Ovary (tissue), 9 donors: ENCODE data around the gene PRAC1. TPM values are rescaled to one million over a fixed set of nuclear protein-coding genes. Genes with fewer than 3 reads are reported as not detected.

Source experiments
- DNase-seq, 5 donors: peaks; one replicate each; pipeline ENCODE4 v3.0.0-alpha.2; 2019 to 2020
- H3K27ac ChIP-seq, 2 donors: fragments of 200-600 bp; one replicate each; pipeline versions ENCODE4 v1.5.1 to v1.8.0; 2019 to 2022
- H3K27me3 ChIP-seq: fragments of 200-600 bp; one replicate; pipeline ENCODE4 v1.8.0; 2022
- H3K36me3 ChIP-seq: fragments of 200-600 bp; sonication (generic); one replicate; pipeline ENCODE4 v1.5.1; 2019
- H3K4me1 ChIP-seq: one replicate; pipeline ENCODE4 v1.8.1; 2013; ENCODE audit warnings: mild to moderate bottlenecking, moderate library complexity; ENCODE audit not compliant: insufficient read depth
- H3K4me3 ChIP-seq: fragments of 200-600 bp; sonication (generic); one replicate; pipeline ENCODE4 v1.5.1; 2017
- H3K9me3 ChIP-seq, 2 donors: fragments of 200-600 bp in 1 of 2; sonication (generic) in 1 of 2; one replicate each; pipeline versions ENCODE4 v1.5.1 to v1.8.1; 2013 to 2019; ENCODE audit warnings: mild to moderate bottlenecking in 1 of 2, moderate library complexity in 1 of 2
- EP300 ChIP-seq: sonication (generic); formaldehyde crosslinking; IDR thresholded peaks from one replicate; pipeline ENCODE4 v1.6.1; 2017; ENCODE audit warnings: antibody characterized with exemption
- POLR2A ChIP-seq: fragments of 450-650 bp; IDR thresholded peaks from one replicate; pipeline ENCODE4 v1.6.1; 2017; ENCODE audit warnings: antibody characterized with exemption, mild to moderate bottlenecking, moderate library complexity
- WGBS, 3 donors: extraction: QIAGEN DNeasy Blood & Tissue Kit in 1 of 3; methylation state at CpG; one replicate each; pipeline versions ENCODE4 v1.1.5 to v1.1.7; 2013 to 2017; 5-methylcytosine and 5-hydroxymethylcytosine counted together
- intact Hi-C, 4 donors: fragments of 100-400 bp; cut with DNase I; formaldehyde crosslinking; loops; one replicate each; pipeline versions ENCODE4 v1.11.0 to v1.15.1; 2022 to 2023
- polyA plus RNA-seq, 2 donors: library from polyadenylated mRNA; stranded (reverse); fragments of 200-250 nt in 1 of 2; fragments of 350-450 nt in 1 of 2; fragmentation: Illumina TruSeq in 1 of 2; extraction: RNeasy Lipid Tissue Mini Kit (QIAGEN cat#74804) in 1 of 2; gene quantifications; one replicate each; pipeline ENCODE4 v1.2.3, GENCODE V29; 2013 to 2014
- total RNA-seq, 7 donors: library from RNA; depleted of rRNA in 2 of 7; stranded (reverse); fragments of >200 nt in 2 of 7; fragmentation: NEBNext Ultra II Directional in 3 of 7; extraction: Animal tissue kit (Norgen Biotek cat#: 25700) in 3 of 7; gene quantifications; one replicate each; pipeline versions ENCODE4 v1.1.0 to v1.2.4, GENCODE V29; 2016 to 2023
- TF ChIP-seq, protein P1 (sequence below), 3 donors: fragments of 450-650 bp in 2 of 3; fragments of 200-600 bp in 1 of 3; IDR thresholded peaks; one replicate each; pipeline versions ENCODE4 v1.5.1 to v1.8.0; 2016 to 2022; ENCODE audit warnings: antibody characterized with exemption in 3 of 3, mild to moderate bottlenecking in 1 of 3
- donor health status: DM: no; HTN: no; CAD: no; lungs with moderate emphysema.
- donor health status: DM: no; HTN: no; CAD: no.
- donor health status: Bipolar disorder and iron deficiency.
- donor health status: DM: yes; HTN: yes; CAD: no.
- donor health status: DM: no; HTN: no; CAD: no.
- donor health status: DM: yes; HTN: yes; CAD: no.

Gene PRAC1
- total and polyA plus RNA-seq, 9 donors = not detected

DNA sequence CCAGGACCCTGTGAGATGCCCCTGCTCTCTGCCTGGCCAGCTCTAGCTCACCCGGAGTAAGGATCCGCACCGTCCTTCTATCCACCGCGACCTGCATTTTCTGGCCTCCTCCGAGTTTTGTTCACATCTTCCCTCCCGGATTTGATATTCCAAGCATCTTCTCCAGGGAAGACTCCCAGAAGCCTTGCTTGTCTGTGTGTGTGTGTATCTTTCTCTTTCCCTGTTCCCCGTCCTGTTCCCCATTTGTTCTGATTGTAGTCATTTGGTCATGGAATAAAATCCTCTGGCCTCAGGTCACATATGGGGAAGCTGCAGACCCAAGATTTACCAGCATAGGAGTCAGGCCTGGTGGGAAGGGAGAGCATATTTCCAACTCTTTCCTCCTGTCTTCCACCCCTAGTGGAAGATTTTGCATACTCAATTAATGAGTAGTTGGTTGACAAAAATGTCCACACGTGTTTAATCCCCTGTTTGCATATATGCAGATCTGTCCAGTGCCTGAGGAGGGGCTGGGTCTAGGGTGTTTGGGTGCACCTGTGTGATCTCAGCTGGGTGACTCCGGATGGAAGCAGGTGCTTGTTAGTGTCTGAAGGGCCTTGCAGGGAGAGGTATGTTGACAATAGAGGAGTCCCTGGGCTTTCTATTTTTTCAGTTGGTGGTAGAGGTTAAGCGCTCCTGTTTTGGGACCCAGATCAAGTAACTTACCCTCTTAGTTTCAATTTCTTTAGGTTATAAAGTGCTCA is 1.9 kb downstream of the PRAC1 start:
- Histone ChIP-seq H3K27ac (no peak overlapping the region), H3K9me3 (peaks cover 0 to 4% of the 10 kb centered on the region in 2 donors), H3K27me3 (no peaks in the 10 kb centered on the region), H3K4me3 (no peak overlapping the region), H3K36me3 (no peaks in the 10 kb centered on the region), H3K4me1 (no peaks in the 10 kb centered on the region)
- no peak for TF ChIP-seq POLR2A
- TF ChIP-seq EP300 = no peak
- TF ChIP-seq, protein P1, sequence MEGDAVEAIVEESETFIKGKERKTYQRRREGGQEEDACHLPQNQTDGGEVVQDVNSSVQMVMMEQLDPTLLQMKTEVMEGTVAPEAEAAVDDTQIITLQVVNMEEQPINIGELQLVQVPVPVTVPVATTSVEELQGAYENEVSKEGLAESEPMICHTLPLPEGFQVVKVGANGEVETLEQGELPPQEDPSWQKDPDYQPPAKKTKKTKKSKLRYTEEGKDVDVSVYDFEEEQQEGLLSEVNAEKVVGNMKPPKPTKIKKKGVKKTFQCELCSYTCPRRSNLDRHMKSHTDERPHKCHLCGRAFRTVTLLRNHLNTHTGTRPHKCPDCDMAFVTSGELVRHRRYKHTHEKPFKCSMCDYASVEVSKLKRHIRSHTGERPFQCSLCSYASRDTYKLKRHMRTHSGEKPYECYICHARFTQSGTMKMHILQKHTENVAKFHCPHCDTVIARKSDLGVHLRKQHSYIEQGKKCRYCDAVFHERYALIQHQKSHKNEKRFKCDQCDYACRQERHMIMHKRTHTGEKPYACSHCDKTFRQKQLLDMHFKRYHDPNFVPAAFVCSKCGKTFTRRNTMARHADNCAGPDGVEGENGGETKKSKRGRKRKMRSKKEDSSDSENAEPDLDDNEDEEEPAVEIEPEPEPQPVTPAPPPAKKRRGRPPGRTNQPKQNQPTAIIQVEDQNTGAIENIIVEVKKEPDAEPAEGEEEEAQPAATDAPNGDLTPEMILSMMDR (IDR thresholded peaks at IDR 0.05) = no peak
- intact Hi-C loops = loop anchor here in 2 of 4 donors (5.0 to 10.0 kb wide), 3 partner anchors 74 to 697 kb away; no protein-coding TSS in a partner anchor
- 18 to 22% (median 21%) methylated on average over 11 of the region's 11 CpGs for WGBS, 3 donors
- DNase-seq = no peak

DNA sequence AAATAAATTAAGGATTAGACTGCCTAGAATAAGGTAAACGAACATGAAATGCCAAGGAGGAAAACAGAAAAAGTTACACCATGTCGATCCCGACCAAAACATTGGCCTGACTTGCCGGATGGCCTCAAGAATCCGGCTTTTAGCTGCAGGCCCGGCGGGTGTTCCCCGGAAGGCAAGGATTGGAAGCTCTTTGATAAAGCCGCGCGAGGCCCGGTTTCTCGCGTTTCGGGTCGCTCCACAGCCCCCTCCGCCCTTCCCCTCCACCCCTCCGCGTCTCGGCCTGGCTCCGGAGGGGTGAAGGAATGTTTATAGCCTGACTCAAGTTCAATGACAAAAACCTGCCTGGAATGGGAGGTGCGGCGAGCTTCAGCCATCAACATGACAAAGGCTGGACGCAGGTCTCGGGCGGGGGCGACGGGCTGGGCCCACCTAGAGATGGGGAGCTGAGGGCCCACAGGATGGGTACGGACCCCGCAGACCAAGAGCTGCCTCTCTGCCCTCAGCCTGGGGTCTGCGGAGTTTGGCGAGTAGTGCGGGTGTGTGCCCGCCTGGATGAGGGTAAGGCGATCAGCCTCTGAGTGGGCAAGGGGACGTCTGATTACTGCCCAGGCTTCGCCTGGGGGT is 2.6 kb downstream of the PRAC1 start:
- Histone ChIP-seq H3K9me3 (peaks cover 0 to 4% of the 10 kb centered on the region in 2 donors), H3K4me3 (no peak overlapping the region), H3K27me3 (no peaks in the 10 kb centered on the region), H3K4me1 (no peaks in the 10 kb centered on the region), H3K36me3 (no peaks in the 10 kb centered on the region), H3K27ac (no peak overlapping the region)
- 6 to 10% (median 10%) methylated on average over 37 of the region's 37 CpGs for WGBS, 3 donors
- DNase-seq = no peak
- intact Hi-C loops = loop anchor here in 2 of 4 donors (5.0 to 10.0 kb wide), 3 partner anchors 75 to 698 kb away; no protein-coding TSS in a partner anchor
- TF ChIP-seq EP300 = no peak
- no peak for TF ChIP-seq POLR2A
- TF ChIP-seq, protein P1 (IDR thresholded peaks at IDR 0.05) = no peak

DNA sequence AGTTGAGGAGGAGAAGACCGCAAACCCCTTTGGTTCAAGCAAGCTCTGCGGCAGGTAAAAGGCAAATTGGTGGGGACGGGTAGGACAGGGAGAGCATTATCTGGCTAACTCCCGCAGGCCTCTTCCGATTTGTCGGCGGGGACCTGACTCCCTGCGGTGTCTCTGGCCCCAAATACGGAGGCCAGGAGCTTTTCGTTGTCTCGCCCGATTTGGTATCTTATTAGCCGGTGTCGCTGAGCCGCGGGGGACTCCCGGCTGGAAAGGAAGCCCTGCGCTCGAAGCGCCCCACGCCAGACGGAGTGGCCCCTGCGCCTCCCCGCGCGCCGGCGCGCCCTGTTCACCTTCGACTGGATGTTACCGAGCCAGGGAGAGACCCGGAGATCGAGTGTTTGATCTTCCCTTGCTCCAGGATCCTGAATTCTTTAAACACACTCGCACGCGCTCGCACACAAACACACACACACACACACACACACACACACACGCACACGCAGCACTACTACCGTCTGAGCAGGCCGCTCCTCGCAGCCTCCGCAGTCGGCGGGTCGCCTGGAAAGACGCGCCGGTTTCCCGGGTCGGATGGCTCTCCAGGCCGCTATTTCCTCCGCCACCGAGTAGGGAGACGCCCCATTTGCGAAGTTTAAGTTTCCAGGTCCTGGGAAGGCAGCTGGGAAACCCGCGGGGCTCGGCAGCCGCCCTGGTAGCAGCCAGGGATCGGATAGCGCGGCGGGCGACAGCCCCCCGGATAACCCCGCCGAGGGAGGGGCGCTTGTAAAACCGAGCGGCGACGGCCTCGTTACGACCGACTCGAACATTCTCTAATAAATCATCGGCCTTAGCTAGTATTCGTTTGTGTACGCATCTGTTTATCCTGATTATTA is 3.3 kb downstream of the PRAC1 start:
- DNase-seq = no peak
- TF ChIP-seq EP300 (no peak), POLR2A (no peak)
- TF ChIP-seq, protein P1 (IDR thresholded peaks at IDR 0.05) = no peak
- Histone ChIP-seq H3K4me1 (no peaks in the 10 kb centered on the region), H3K27me3 (no peaks in the 10 kb centered on the region), H3K36me3 (no peaks in the 10 kb centered on the region), H3K4me3 (no peak overlapping the region), H3K27ac (no peak overlapping the region), H3K9me3 (peaks cover 0 to 4% of the 10 kb centered on the region in 2 donors)
- 4 to 6% (median 4%) methylated on average over 62 to 80 of the region's 80 CpGs for WGBS, 3 donors
- intact Hi-C loops = no loop called here

DNA sequence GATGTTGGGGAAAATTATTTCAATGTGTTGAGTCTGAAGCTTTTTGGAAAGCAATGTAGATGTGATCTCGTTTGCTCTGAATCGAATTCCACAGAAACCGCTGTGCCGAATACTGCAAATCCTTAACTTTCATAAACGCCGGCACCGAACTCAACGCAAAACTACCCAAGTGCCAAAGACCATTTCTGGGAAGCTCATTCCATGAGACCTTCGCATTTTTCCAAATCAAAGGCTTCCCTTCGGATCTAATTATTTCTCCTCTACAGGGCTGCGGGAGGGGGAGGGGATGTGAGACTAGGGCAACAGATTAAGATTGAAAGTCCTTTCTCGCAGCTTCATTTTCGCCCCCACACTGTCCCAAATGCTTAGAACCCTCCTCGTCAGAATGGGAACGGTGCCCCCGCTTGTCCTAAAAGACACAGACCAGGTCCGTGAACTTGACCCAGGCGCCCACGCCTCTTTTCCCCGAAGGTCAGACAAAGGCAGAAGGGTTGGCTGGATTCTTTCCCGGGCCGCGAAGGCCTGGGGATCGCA is 4.0 kb downstream of the PRAC1 start:
- peaks cover 0 to 4% of the 10 kb centered on the region in 2 donors for H3K9me3 ChIP-seq
- intact Hi-C loops = no loop called here
- H3K4me1 ChIP-seq = no peaks in the 10 kb centered on the region
- H3K36me3 ChIP-seq = no peaks in the 10 kb centered on the region
- H3K4me3 ChIP-seq = no peak overlapping the region
- no peaks in the 10 kb centered on the region for H3K27me3 ChIP-seq
- no peak overlapping the region for H3K27ac ChIP-seq
- DNase-seq = no peak
- TF ChIP-seq POLR2A = no peak
- TF ChIP-seq, protein P1 (IDR thresholded peaks at IDR 0.05) = no peak
- no peak for TF ChIP-seq EP300
- WGBS, 3 donors = 14 to 20% (median 15%) methylated on average over 24 of the region's 24 CpGs
